Right ventricle myocardium inferior (tissue), 1 donor: ENCODE data around the gene YAF2. TPM values are rescaled to one million over a fixed set of nuclear protein-coding genes. Genes with fewer than 3 reads are reported as not detected.
"Not testable (repeated sequence)": the region's sequence is repeated elsewhere in the genome, so short reads cannot be mapped to it uniquely, and the experiment has no call there.

ENCODE experiments used
- ATAC-seq: fragments of 200-7000 bp; cut with Tn5 transposase; one replicate; pipeline ENCODE4 v1.9.1; 2020; ENCODE audit warnings: mild to moderate bottlenecking, moderate library complexity
- DNase-seq: peaks from one replicate; pipeline ENCODE4 v3.0.0; 2021; ENCODE audit errors: missing footprints
- intact Hi-C: fragments of 100-400 bp; cut with DNase I; formaldehyde crosslinking; loops from one replicate; pipeline ENCODE4 v1.11.0; 2022
- total RNA-seq: library from RNA; stranded (reverse); fragmentation: NEBNext Ultra II Directional; extraction: Animal tissue kit (Norgen Biotek cat#: 25700); gene quantifications from one replicate; pipeline ENCODE4 v1.2.1, GENCODE V29; 2021
- donor health status: DM: no; HTN: yes; CAD: no; lungs with severe emphysema.

The YAF2 gene
- total RNA-seq, 1 donor from 2014 or later, result 86.1 TPM

- intact Hi-C loops, result no loop called here
- no peak for DNase-seq
- ATAC-seq, result no peak
Measured at GRCh38 chr12:42259699-42260098, 21.7 kb upstream of the YAF2 start.

- intact Hi-C loops, result no loop called here
- DNase-seq (no peak), ATAC-seq (no peak)
Measured at GRCh38 chr12:42255866-42256261, 17.8 kb upstream of the YAF2 start.

- ATAC-seq (no peak), DNase-seq (no peak)
- intact Hi-C loops, result no loop called here
Measured at GRCh38 chr12:42255221-42255865, 17.3 kb upstream of the YAF2 start.

- ATAC-seq, intact Hi-C loops, DNase-seq: not testable (repeated sequence)
Measured at GRCh38 chr12:42252645-42253044, 14.6 kb upstream of the YAF2 start.

- intact Hi-C loops, DNase-seq, ATAC-seq: not testable (repeated sequence)
Measured at GRCh38 chr12:42249033-42249432, 11.0 kb upstream of the YAF2 start.

- intact Hi-C loops, result no loop called here
- ATAC-seq, result no peak
- no peak for DNase-seq
Measured at GRCh38 chr12:42240131-42240750, 2.2 kb upstream of the YAF2 start.

GRCh38 chr12:42237853-42238239 lies 202 bp downstream of the YAF2 start:
- ATAC-seq (peak; percentile 22), DNase-seq (no peak)
- intact Hi-C loops, result loop anchor here (2.0 to 10.0 kb wide), 3 partner anchors 89 to 247 kb away; partner anchors contain the start of genes GXYLT1, PPHLN1 and ZCRB1

- intact Hi-C loops, result loop anchor here (2.0 to 10.0 kb wide), 2 partner anchors 92 to 248 kb away; partner anchors contain the start of gene GXYLT1
- ATAC-seq (peak; percentile 67), DNase-seq (peak; percentile 87)
Measured at GRCh38 chr12:42237052-42237852, 796 bp downstream of the YAF2 start.

- intact Hi-C loops, result loop anchor here (2.0 to 10.0 kb wide), 2 partner anchors 91 to 249 kb away; partner anchors contain the start of gene GXYLT1
- ATAC-seq (no peak), DNase-seq (no peak)
Measured at GRCh38 chr12:42236017-42236416, 2.0 kb downstream of the YAF2 start.

GRCh38 chr12:42235426-42235825 lies 2.6 kb downstream of the YAF2 start:
- intact Hi-C loops, result loop anchor here (10.0 kb wide), 1 partner anchor 249 kb away; no protein-coding TSS in a partner anchor
- DNase-seq (no peak), ATAC-seq (peak; percentile 62)

- DNase-seq, result no peak
- intact Hi-C loops, result loop anchor here (5.0 to 10.0 kb wide), 2 partner anchors 38 to 250 kb away; no protein-coding TSS in a partner anchor
- ATAC-seq, result peak; percentile 49
Measured at GRCh38 chr12:42234970-42235369, 3.1 kb downstream of the YAF2 start.

GRCh38 chr12:42227525-42227924 lies 10.5 kb downstream of the YAF2 start:
- DNase-seq, intact Hi-C loops, ATAC-seq: not testable (repeated sequence)

- ATAC-seq, DNase-seq, intact Hi-C loops: not testable (repeated sequence)
Measured at GRCh38 chr12:42224501-42224900, 13.5 kb downstream of the YAF2 start.

GRCh38 chr12:42222724-42223123 lies 15.3 kb downstream of the YAF2 start:
- intact Hi-C loops, result no loop called here
- no peak for ATAC-seq
- DNase-seq, result no peak

GRCh38 chr12:42221726-42222125 lies 16.3 kb downstream of the YAF2 start:
- DNase-seq (no peak), ATAC-seq (no peak)

GRCh38 chr12:42217656-42218055 lies 20.4 kb downstream of the YAF2 start:
- no peak for ATAC-seq
- no peak for DNase-seq
- intact Hi-C loops, result no loop called here

More at GRCh38 chr12:42221726-42222125, 16.3 kb downstream of the YAF2 start:
- intact Hi-C loops, result no loop called here

- no peak for DNase-seq
- no peak for ATAC-seq
- intact Hi-C loops, result no loop called here
Measured at GRCh38 chr12:42216737-42217136, 21.3 kb downstream of the YAF2 start.

GRCh38 chr12:42215759-42216158 lies 22.3 kb downstream of the YAF2 start:
- DNase-seq, intact Hi-C loops, ATAC-seq: not testable (repeated sequence)

- intact Hi-C loops, result no loop called here
- ATAC-seq, result peak; percentile 83
- no peak for DNase-seq
Measured at GRCh38 chr12:42213954-42214426, 24.1 kb downstream of the YAF2 start.
